ENCODE results near the gene THY1.

The THY1 gene

DNA sequence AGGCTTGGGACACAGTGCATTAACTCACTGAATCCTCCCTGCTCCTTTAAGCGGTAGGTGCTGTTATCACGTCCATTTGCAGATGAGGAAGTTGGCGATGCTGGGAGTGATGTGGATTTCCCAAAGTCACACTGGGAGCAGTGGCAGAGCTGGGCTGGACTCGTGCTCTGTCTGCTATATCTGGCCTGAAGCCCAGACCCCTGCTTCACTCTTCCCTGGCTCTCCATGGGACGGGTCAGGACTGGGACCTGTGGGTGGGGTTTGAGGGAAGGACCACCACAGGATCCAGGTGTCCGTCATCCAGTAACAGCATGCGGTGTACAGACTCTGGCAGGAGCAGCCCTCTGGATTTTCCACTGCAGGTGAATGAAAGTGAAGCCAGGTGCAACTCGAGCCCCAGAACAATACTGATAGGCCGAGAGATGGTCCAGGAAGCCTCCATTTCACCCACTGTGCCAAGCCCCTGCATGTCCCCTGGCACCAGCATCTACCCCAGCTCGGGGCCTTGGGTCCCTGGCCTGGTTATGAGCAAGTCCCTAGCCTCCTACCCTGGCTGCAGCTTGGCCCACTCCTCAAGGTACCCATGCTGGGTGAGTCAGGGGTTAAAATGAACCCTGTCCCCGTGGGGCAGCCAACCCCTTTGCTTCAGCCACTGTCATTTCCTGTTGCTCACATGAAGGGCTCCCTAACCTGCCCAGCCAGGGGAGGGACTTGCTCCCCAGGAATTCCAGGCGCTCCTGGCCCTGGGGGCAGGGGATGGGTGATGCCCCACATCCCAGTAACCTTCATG lies 45.7 kb downstream of the THY1 start:
- TF ChIP-seq CTCF (IDR thresholded peaks at IDR 0.05; ENCODE audit: control extremely low read depth, extremely low read depth, low read depth, missing control alignments) = no peak
- DNase-seq (ENCODE audit: extremely low spot score) = no peak
- ChIA-PET POLR2A (no interaction called here), CTCF (interaction anchor here (1.0 to 11.9 kb wide), 3 partner anchors 16 to 53 kb away, joined by 4 to 159 read pairs (median 7); no protein-coding TSS in a partner anchor)

GRCh38 chr11:119376197-119376847 lies 46.6 kb downstream of the THY1 start:
- POLR2A ChIA-PET = no interaction called here
- DNase-seq (ENCODE audit: extremely low spot score) = no peak
- TF ChIP-seq CTCF (IDR thresholded peaks at IDR 0.05; ENCODE audit: control extremely low read depth, extremely low read depth, low read depth, missing control alignments) = no peak
- CTCF ChIA-PET = interaction anchor here (1.0 to 11.9 kb wide), 9 partner anchors 10 to 98 kb away, joined by 3 to 159 read pairs (median 6); partner anchors contain the start of gene C1QTNF5

DNA sequence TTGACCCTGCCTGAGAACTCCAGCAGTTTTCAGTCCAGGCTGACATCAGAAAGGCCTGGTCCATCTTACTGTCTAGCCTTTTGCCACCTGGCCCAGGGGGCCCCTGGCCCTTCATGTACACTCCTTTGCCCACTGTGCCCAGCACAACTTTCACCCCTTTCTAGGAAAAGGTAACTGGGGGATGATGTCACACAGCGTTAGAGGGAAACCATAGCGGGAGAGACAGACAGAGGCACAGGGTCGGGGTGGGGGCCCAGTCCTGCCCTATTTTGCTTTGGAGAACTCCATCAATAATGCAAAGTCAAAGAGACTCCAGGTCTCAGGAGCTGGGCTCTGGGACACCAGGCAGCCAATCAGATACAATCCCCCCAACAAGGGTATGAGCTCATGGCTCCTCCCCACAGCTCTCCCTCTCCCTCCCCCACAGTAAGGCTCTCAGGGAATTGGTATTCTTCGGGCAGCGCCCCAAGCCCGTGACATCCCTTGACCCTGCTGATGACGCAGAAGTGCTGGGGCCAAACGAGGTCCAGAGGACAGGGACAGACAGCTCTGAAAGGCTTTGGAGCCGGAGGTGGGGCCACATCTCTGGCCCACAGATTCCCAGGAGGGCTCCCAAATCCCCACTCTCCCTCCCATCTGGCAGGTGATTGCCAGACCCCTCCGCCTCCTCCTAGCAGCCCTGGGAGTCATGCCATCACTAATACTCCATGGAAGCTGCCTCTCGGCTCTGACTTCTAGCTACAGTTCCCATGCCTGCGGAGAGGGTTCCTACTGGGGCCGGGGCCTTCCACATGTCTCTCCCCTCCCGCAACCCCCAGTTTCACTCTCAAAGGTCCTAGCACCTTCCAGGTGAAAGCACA lies 47.4 kb downstream of the THY1 start:
- no peak for TF ChIP-seq CTCF (IDR thresholded peaks at IDR 0.05; ENCODE audit: control extremely low read depth, extremely low read depth, low read depth, missing control alignments)
- no peak for DNase-seq (ENCODE audit: extremely low spot score)
- ChIA-PET CTCF (interaction anchor here (1.1 to 11.9 kb wide), 14 partner anchors 8 to 99 kb away, joined by 3 to 159 read pairs (median 7); partner anchors contain the start of gene C1QTNF5), POLR2A (no interaction called here)

- POLR2A ChIA-PET = no interaction called here
- no peak for DNase-seq (ENCODE audit: extremely low spot score)
- no peak for TF ChIP-seq CTCF (IDR thresholded peaks at IDR 0.05; ENCODE audit: control extremely low read depth, extremely low read depth, low read depth, missing control alignments)
- CTCF ChIA-PET = interaction anchor here (0.8 to 11.9 kb wide), 20 partner anchors 9 to 685 kb away, joined by 3 to 159 read pairs (median 7); partner anchors contain the start of gene C1QTNF5
Measured at GRCh38 chr11:119374632-119375336, 48.2 kb downstream of the THY1 start.

GRCh38 chr11:119373921-119374631 lies 48.9 kb downstream of the THY1 start:
- ChIA-PET CTCF (interaction anchor here (0.8 to 11.9 kb wide), 22 partner anchors 7 to 684 kb away, joined by 3 to 159 read pairs (median 8); partner anchors contain the start of genes C1QTNF5 and USP2), POLR2A (no interaction called here)
- peak; percentile 63 for DNase-seq (ENCODE audit: extremely low spot score)
- TF ChIP-seq CTCF (IDR thresholded peaks at IDR 0.05; ENCODE audit: control extremely low read depth, extremely low read depth, low read depth, missing control alignments) = peak; percentile 84

Measured in GM10248 (cell line).